B cell (primary cell): Measurements from ENCODE around the gene SS18L1. TPM values are rescaled to one million over a fixed set of nuclear protein-coding genes. Genes with fewer than 3 reads are reported as not detected.

Experiments
- ATAC-seq: fragments of 200-7000 bp; cut with Tn5 transposase; one replicate; pipeline ENCODE4 v1.10.0; 2021; ENCODE audit warnings: low read depth, mild to moderate bottlenecking, moderate number of reproducible peaks, moderate library complexity
- CTCF ChIA-PET: fragments of 350-600 bp; sonication (Branson Sonifier 250); formaldehyde crosslinking; loops from one replicate; lab custom pipeline; 2021; ENCODE audit warnings: antibody characterized with exemption, inconsistent platforms; lab: Charles Lee
- POLR2A ChIA-PET: fragments of 350-600 bp; sonication (Branson Sonifier 250); formaldehyde crosslinking; loops from one replicate; lab custom pipeline; 2021; ENCODE audit warnings: antibody characterized with exemption; lab: Charles Lee
- DNase-seq: peaks from one replicate; pipeline ENCODE4 v3.0.0; 2013
- H2AFZ ChIP-seq: 2 replicates; pipeline ENCODE4 v1.6.1; 2012; ENCODE audit warnings: mild to moderate bottlenecking, low read depth, low read length; ENCODE audit not compliant: insufficient read depth, poor library complexity, severe bottlenecking
- H3K27ac ChIP-seq, 2 donors: 1 replicate in 1 of 2; 2 replicates in 1 of 2; pipeline ENCODE4 v1.5.1; 2012 to 2013; ENCODE audit warnings: low read length in 2 of 2, mild to moderate bottlenecking in 2 of 2, moderate library complexity in 1 of 2
- H3K27me3 ChIP-seq, 4 experiments: fragments of 200-600 bp in 1 of 4; sonication (generic) in 1 of 4; replicated peaks in 1 of 4; 1 replicate in 2 of 4; 2 replicates in 2 of 4; pipeline versions ENCODE4 v1.6.1 to v1.7.0; 2013 to 2016; ENCODE audit warnings: low read length in 3 of 4, mild to moderate bottlenecking in 2 of 4, mixed read lengths in 1 of 4, moderate library complexity in 1 of 4; ENCODE audit not compliant: insufficient read depth in 4 of 4, control insufficient read depth in 3 of 4; ENCODE audit errors: control extremely low read depth in 1 of 4
- H3K36me3 ChIP-seq, 2 experiments: replicated peaks in 1 of 2; 1 replicate in 1 of 2; 2 replicates in 1 of 2; pipeline versions ENCODE4 v1.6.1 to v1.7.1; 2013; ENCODE audit warnings: low read length in 1 of 2; ENCODE audit not compliant: insufficient read depth in 2 of 2, control insufficient read depth in 1 of 2; ENCODE audit errors: control extremely low read depth in 1 of 2, extremely low read depth in 1 of 2
- H3K4me1 ChIP-seq, 2 donors: fragments of 200-600 bp in 1 of 2; sonication (generic) in 1 of 2; 1 replicate in 1 of 2; 2 replicates in 1 of 2; pipeline versions ENCODE4 v1.5.1 to v1.6.1; 2013 to 2017; ENCODE audit warnings: low read length in 2 of 2; ENCODE audit not compliant: control insufficient read depth in 2 of 2, insufficient read depth in 2 of 2
- H3K4me2 ChIP-seq: replicated peaks from 2 replicates; pipeline ENCODE3; 2012; ENCODE audit warnings: mild to moderate bottlenecking, low read depth, low read length; ENCODE audit not compliant: poor library complexity, severe bottlenecking
- H3K4me3 ChIP-seq, 5 experiments: fragments of 200-600 bp in 1 of 5; sonication (generic) in 1 of 5; 1 replicate in 3 of 5; 2 replicates in 2 of 5; pipeline versions ENCODE4 v1.5.1 to v1.7.0; 2011 to 2016; ENCODE audit warnings: low read length in 4 of 5, mild to moderate bottlenecking in 4 of 5, low read depth in 2 of 5, control low read depth in 1 of 5, moderate library complexity in 1 of 5; ENCODE audit not compliant: insufficient read depth in 1 of 5; ENCODE audit errors: control extremely low read depth in 1 of 5, extremely low read depth in 1 of 5
- H3K79me2 ChIP-seq: fragments of 200-600 bp; sonication (generic); one replicate; pipeline ENCODE4 v1.6.0; 2016; ENCODE audit warnings: low read length; ENCODE audit not compliant: control insufficient read depth, insufficient read depth
- H3K9ac ChIP-seq: fragments of 200-600 bp; sonication (generic); 2 replicates; pipeline ENCODE4 v1.6.1; 2017; ENCODE audit warnings: mild to moderate bottlenecking, low read length, moderate library complexity
- H3K9me3 ChIP-seq, 3 donors: one replicate each; pipeline versions ENCODE4 v1.6.1 to v1.7.1; 2013; ENCODE audit warnings: low read length in 2 of 3; ENCODE audit not compliant: control insufficient read depth in 2 of 3, insufficient read depth in 1 of 3; ENCODE audit errors: control extremely low read depth in 1 of 3
- H4K20me1 ChIP-seq: 2 replicates; pipeline ENCODE4 v1.6.0; 2012; ENCODE audit warnings: mild to moderate bottlenecking, low read length; ENCODE audit not compliant: insufficient read depth, control insufficient read depth, poor library complexity, severe bottlenecking
- H3K27ac Mint-ChIP-seq: one replicate; pipeline ENCODE4 v1.8.0; 2021; ENCODE audit warnings: mixed read lengths
- H3K27me3 Mint-ChIP-seq: one replicate; pipeline ENCODE4 v1.8.0; 2021; ENCODE audit warnings: mixed read lengths
- H3K4me1 Mint-ChIP-seq: one replicate; pipeline ENCODE4 v1.8.0; 2021; ENCODE audit warnings: mixed read lengths
- H3K4me3 Mint-ChIP-seq: one replicate; pipeline ENCODE4 v1.8.0; 2021; ENCODE audit warnings: mixed read lengths
- H3K9me3 Mint-ChIP-seq: one replicate; pipeline ENCODE4 v1.8.0; 2022; ENCODE audit warnings: mixed read lengths; ENCODE audit not compliant: insufficient read depth
- CTCF ChIP-seq: fragments of 200-600 bp; IDR thresholded peaks from one replicate; pipeline ENCODE4 v1.8.0; 2022; ENCODE audit warnings: antibody characterized with exemption, mild to moderate bottlenecking
- EZH2 ChIP-seq: IDR thresholded peaks from 2 replicates; pipeline ENCODE4 v1.6.1; 2012; ENCODE audit warnings: borderline replicate concordance, low read depth, mild to moderate bottlenecking, moderate library complexity, low read length; ENCODE audit not compliant: insufficient read depth, poor library complexity, severe bottlenecking
- WGBS: methylation state at CpG from one replicate; pipeline ENCODE4 v1.1.5; 2013; ENCODE audit warnings: missing lambda C conversion rate; ENCODE audit not compliant: insufficient coverage; 5-methylcytosine and 5-hydroxymethylcytosine counted together
- intact Hi-C: fragments of 100-400 bp; cut with micrococcal nuclease; formaldehyde crosslinking; loops from one replicate; pipeline ENCODE4 v1.10.0; 2022
- polyA plus RNA-seq: library from polyadenylated mRNA; depleted of rRNA; stranded (reverse); fragments of >200 nt; gene quantifications from 2 replicates; pipeline ENCODE4 v1.2.3, GENCODE V29; 2012
- total RNA-seq, 2 donors: library from RNA; stranded (reverse); fragments of 120-200 nt in 1 of 2; gene quantifications; 1 replicate in 1 of 2; 2 replicates in 1 of 2; pipeline versions ENCODE4 v1.2.3 to v1.2.4, GENCODE V29; 2013 to 2022

Gene SS18L1
- total and polyA plus RNA-seq, 2 donors (not counting 1 experiment from before 2014, with no cell fraction given) = 15.4 to 20.7 TPM

- POLR2A ChIA-PET = no interaction called here
- no peak overlapping the region for H3K4me2 ChIP-seq
- H3K4me1 Mint-ChIP-seq = no peaks in the 10 kb centered on the region
- no peak overlapping the region for H3K4me3 Mint-ChIP-seq
- H3K9ac ChIP-seq = no peak overlapping the region
- H3K27ac ChIP-seq = no peak overlapping the region
- no peak overlapping the region for H3K27ac Mint-ChIP-seq
- H3K9me3 ChIP-seq = peaks cover 0 to 96% (median 36%) of the 10 kb centered on the region in 3 donors
- no peak overlapping the region for H2AFZ ChIP-seq
- no peak for DNase-seq
- no peak overlapping the region for H3K4me3 ChIP-seq
- no peaks in the 10 kb centered on the region for H3K36me3 ChIP-seq
- no peaks in the 10 kb centered on the region for H4K20me1 ChIP-seq
- peaks cover 14% of the 10 kb centered on the region for H3K9me3 Mint-ChIP-seq
- no peaks in the 10 kb centered on the region for H3K79me2 ChIP-seq
- TF ChIP-seq EZH2 (no peak), CTCF (no peak)
- H3K27me3 Mint-ChIP-seq = peaks cover 9% of the 10 kb centered on the region
- no peak for ATAC-seq
- no peaks in the 10 kb centered on the region for H3K4me1 ChIP-seq
- peaks cover 0 to 16% (median 3%) of the 10 kb centered on the region in 4 experiments for H3K27me3 ChIP-seq
- CTCF ChIA-PET = no interaction called here
- 83% methylated on average over 18 of the region's 21 CpGs for WGBS
- intact Hi-C loops = no loop called here
Measured at GRCh38 chr20:62103508-62104233, 39.9 kb upstream of the SS18L1 start.

DNA sequence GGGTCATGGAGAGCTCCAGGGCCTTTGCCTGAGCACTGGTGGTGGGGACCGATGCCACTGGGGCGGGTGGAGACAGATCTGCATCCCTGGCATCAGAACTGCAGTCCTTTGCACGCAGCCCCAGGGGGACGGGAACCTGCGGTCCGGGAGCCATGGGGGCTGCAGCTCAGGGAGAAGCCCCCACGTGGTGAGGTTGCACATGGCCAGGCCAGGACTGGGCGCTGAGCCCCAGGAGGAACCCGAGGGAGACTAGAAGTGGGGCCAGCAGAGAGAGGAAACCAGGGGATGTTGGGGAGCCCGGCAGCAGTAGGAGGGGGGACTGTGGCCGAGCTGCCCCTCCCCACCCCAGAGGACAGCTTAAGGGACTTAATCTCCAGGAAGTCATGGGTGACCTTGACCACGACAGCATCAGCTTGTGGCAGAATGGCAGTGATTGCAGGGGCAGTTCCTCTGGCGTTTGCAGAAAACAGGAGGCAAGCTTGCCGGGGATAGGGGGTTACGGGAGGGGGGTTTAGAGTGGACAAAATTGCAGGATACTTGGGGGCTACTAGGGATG lies 39.3 kb upstream of the SS18L1 start:
- 53% methylated on average over 13 of the region's 15 CpGs for WGBS
- peaks cover 14% of the 10 kb centered on the region for H3K9me3 Mint-ChIP-seq
- peaks cover 0 to 91% (median 43%) of the 10 kb centered on the region in 3 donors for H3K9me3 ChIP-seq

More for the DNA sequence above, 39.3 kb upstream of the SS18L1 start:
- ChIA-PET POLR2A (no interaction called here), CTCF (no interaction called here)
- Histone ChIP-seq H2AFZ (no peak overlapping the region), H3K27ac (no peak overlapping the region), H3K9ac (no peak overlapping the region), H3K79me2 (no peaks in the 10 kb centered on the region), H3K36me3 (no peaks in the 10 kb centered on the region), H3K4me2 (no peak overlapping the region), H3K4me3 (no peak overlapping the region), H3K27me3 (peaks cover 0 to 16% (median 3%) of the 10 kb centered on the region in 4 experiments), H4K20me1 (no peaks in the 10 kb centered on the region), H3K4me1 (no peaks in the 10 kb centered on the region)
- no peak for DNase-seq
- TF ChIP-seq EZH2 (no peak), CTCF (no peak)
- no peak for ATAC-seq
- H3K27me3 Mint-ChIP-seq = peaks cover 9% of the 10 kb centered on the region
- H3K4me1 Mint-ChIP-seq = no peaks in the 10 kb centered on the region
- intact Hi-C loops = no loop called here
- no peak overlapping the region for H3K4me3 Mint-ChIP-seq
- no peak overlapping the region for H3K27ac Mint-ChIP-seq
